Measurements from ENCODE around the gene RNF213.
"Not testable (repeated sequence)": the region's sequence is repeated elsewhere in the genome, so short reads cannot be mapped to it uniquely, and the experiment has no call there.

The RNF213 gene

GRCh38 chr17:80223838-80224497 lies 36.7 kb upstream of the RNF213 start:
- FAIRE-seq = no peak
- DNase-seq (ENCODE audit: extremely low spot score, insufficient read length, low read depth) = no peak

- FAIRE-seq (no peak), DNase-seq (ENCODE audit: extremely low spot score, insufficient read length, low read depth) (no peak)
Observed at GRCh38 chr17:80224683-80225082, 36.0 kb upstream of the RNF213 start.

GRCh38 chr17:80225230-80225629 lies 35.4 kb upstream of the RNF213 start:
- FAIRE-seq (no peak), DNase-seq (ENCODE audit: extremely low spot score, insufficient read length, low read depth) (no peak)

- FAIRE-seq = no peak
- no peak for DNase-seq (ENCODE audit: extremely low spot score, insufficient read length, low read depth)
Observed at GRCh38 chr17:80227156-80227555, 33.5 kb upstream of the RNF213 start.

- DNase-seq (ENCODE audit: extremely low spot score, insufficient read length, low read depth) = no peak
- FAIRE-seq = no peak
Observed at GRCh38 chr17:80227666-80228065, 33.0 kb upstream of the RNF213 start.

- FAIRE-seq (no peak), DNase-seq (ENCODE audit: extremely low spot score, insufficient read length, low read depth) (no peak)
Observed at GRCh38 chr17:80228477-80228876, 32.2 kb upstream of the RNF213 start.

GRCh38 chr17:80229011-80229410 lies 31.6 kb upstream of the RNF213 start:
- no peak for FAIRE-seq
- DNase-seq (ENCODE audit: extremely low spot score, insufficient read length, low read depth) = no peak

GRCh38 chr17:80232438-80232837 lies 28.2 kb upstream of the RNF213 start:
- DNase-seq (ENCODE audit: extremely low spot score, insufficient read length, low read depth) (no peak), FAIRE-seq (no peak)

- no peak for FAIRE-seq
- DNase-seq (ENCODE audit: extremely low spot score, insufficient read length, low read depth) = no peak
Observed at GRCh38 chr17:80233202-80233601, 27.4 kb upstream of the RNF213 start.

GRCh38 chr17:80236911-80237310 lies 23.7 kb upstream of the RNF213 start:
- FAIRE-seq = no peak
- no peak for DNase-seq (ENCODE audit: extremely low spot score, insufficient read length, low read depth)

GRCh38 chr17:80237386-80237785 lies 23.3 kb upstream of the RNF213 start:
- no peak for FAIRE-seq
- no peak for DNase-seq (ENCODE audit: extremely low spot score, insufficient read length, low read depth)

- no peak for DNase-seq (ENCODE audit: extremely low spot score, insufficient read length, low read depth)
- FAIRE-seq = no peak
Observed at GRCh38 chr17:80242505-80242904, 18.1 kb upstream of the RNF213 start.

- FAIRE-seq (no peak), DNase-seq (ENCODE audit: extremely low spot score, insufficient read length, low read depth) (no peak)
Observed at GRCh38 chr17:80243526-80244433, 16.9 kb upstream of the RNF213 start.

- DNase-seq (ENCODE audit: extremely low spot score, insufficient read length, low read depth); FAIRE-seq: not testable (repeated sequence)
Observed at GRCh38 chr17:80244448-80244847, 16.2 kb upstream of the RNF213 start.

- FAIRE-seq (no peak), DNase-seq (ENCODE audit: extremely low spot score, insufficient read length, low read depth) (no peak)
Observed at GRCh38 chr17:80244871-80245509, 15.7 kb upstream of the RNF213 start.

GRCh38 chr17:80245566-80246265 lies 14.9 kb upstream of the RNF213 start:
- DNase-seq (ENCODE audit: extremely low spot score, insufficient read length, low read depth) = no peak
- FAIRE-seq = no peak

- DNase-seq (ENCODE audit: extremely low spot score, insufficient read length, low read depth) (no peak), FAIRE-seq (no peak)
Observed at GRCh38 chr17:80246266-80246681, 14.4 kb upstream of the RNF213 start.

GRCh38 chr17:80246726-80247125 lies 13.9 kb upstream of the RNF213 start:
- DNase-seq (ENCODE audit: extremely low spot score, insufficient read length, low read depth) = no peak
- FAIRE-seq = no peak

GRCh38 chr17:80247561-80247960 lies 13.1 kb upstream of the RNF213 start:
- no peak for FAIRE-seq
- no peak for DNase-seq (ENCODE audit: extremely low spot score, insufficient read length, low read depth)
